Pancreas (tissue), 10 donors: Measurements from ENCODE around the gene ZSWIM9. TPM values are rescaled to one million over a fixed set of nuclear protein-coding genes. Genes with fewer than 3 reads are reported as not detected.

Experiments
- ATAC-seq, 4 donors: fragments of 200-7000 bp; cut with Tn5 transposase; one replicate each; pipeline versions ENCODE4 v1.8.0 to v1.9.1; 2020; ENCODE audit warnings: mild to moderate bottlenecking in 4 of 4, moderate library complexity in 4 of 4
- DNase-seq, 6 donors: peaks; one replicate each; pipeline ENCODE4 v3.0.0-alpha.2; 2020
- FAIRE-seq: peaks from 2 replicates; lab custom pipeline; 2012; peaks lifted over from hg19 to GRCh38; lab: Jason Lieb, UNC
- H3K27ac ChIP-seq, 4 donors: fragments of 200-600 bp; sonication (generic); 1 replicate in 3 of 4; 2 replicates in 1 of 4; pipeline versions ENCODE4 v1.5.0 to v1.8.0; 2020
- H3K27me3 ChIP-seq, 4 donors: fragments of 200-600 bp; one replicate each; pipeline ENCODE4 v1.8.0; 2021
- H3K36me3 ChIP-seq, 3 donors: fragments of 200-600 bp; sonication (generic) in 1 of 3; one replicate each; pipeline versions ENCODE4 v1.5.0 to v1.8.0; 2020 to 2021
- H3K4me1 ChIP-seq, 3 donors: fragments of 200-600 bp; one replicate each; pipeline ENCODE4 v1.8.0; 2021
- H3K4me3 ChIP-seq, 4 donors: fragments of 200-600 bp; sonication (generic) in 2 of 4; one replicate each; pipeline versions ENCODE4 v1.5.0 to v1.8.0; 2020 to 2021
- H3K9me3 ChIP-seq, 4 donors: fragments of 200-600 bp; one replicate each; pipeline ENCODE4 v1.8.0; 2021
- CTCF ChIP-seq, 4 donors: fragments of 200-600 bp; sonication (generic) in 3 of 4; IDR thresholded peaks; one replicate each; pipeline versions ENCODE4 v1.5.0 to v1.8.0; 2021; ENCODE audit warnings: antibody characterized with exemption in 4 of 4
- WGBS, 2 donors: extraction: QIAGEN DNeasy Blood & Tissue Kit; methylation state at CpG; one replicate each; pipeline ENCODE4 v1.1.7; 2013; 5-methylcytosine and 5-hydroxymethylcytosine counted together
- intact Hi-C, 3 donors: fragments of 100-400 bp; cut with DNase I; formaldehyde crosslinking; loops; one replicate each; pipeline versions ENCODE4 v1.11.1 to v1.14.2; 2022
- polyA plus RNA-seq, 2 donors: library from polyadenylated mRNA; stranded (reverse); fragments of 200-250 nt; gene quantifications; one replicate each; pipeline ENCODE4 v1.2.3, GENCODE V29; 2013
- total RNA-seq, 6 donors: library from RNA; stranded (reverse); fragmentation: NEBNext Ultra II Directional in 4 of 6; extraction: Animal tissue kit (Norgen Biotek cat#: 25700) in 4 of 6; gene quantifications; one replicate each; pipeline versions ENCODE4 v1.2.1 to v1.2.4, GENCODE V29; 2021 to 2023
- donor health status: healthy with polysubstance abuse.
- donor health status: DM: no; HTN: no; CAD: no; lungs with moderate emphysema.
- donor health status: DM: no; HTN: no; CAD: no.
- donor health status: control.
- donor health status: control.
- donor health status: Bipolar disorder and iron deficiency.
- donor health status: DM: yes; HTN: yes; CAD: no.
- donor health status: DM: no; HTN: no; CAD: no.
- donor health status: DM: no; HTN: no; CAD: no.
- donor health status: DM: yes; HTN: yes; CAD: no.

Gene ZSWIM9
- total and polyA plus RNA-seq, 8 donors: 2.8 to 5.9 (median 4.0) TPM

- Histone ChIP-seq H3K27me3 (no peaks in the 10 kb centered on the region), H3K36me3 (no peaks in the 10 kb centered on the region), H3K27ac (no peak overlapping the region), H3K4me3 (no peak overlapping the region), H3K9me3 (no peaks in the 10 kb centered on the region), H3K4me1 (no peaks in the 10 kb centered on the region)
- WGBS, 2 donors: 95 to 96% methylated on average over 5 of the region's 5 CpGs
- intact Hi-C loops: no loop called here
- no peak for TF ChIP-seq CTCF (IDR thresholded peaks at IDR 0.05)
- ATAC-seq (no peak), DNase-seq (no peak), FAIRE-seq (no peak)
These were observed 11.0 kb downstream of the ZSWIM9 start for GRCh38 chr19:48181505-48181904.

- no peak for ATAC-seq
- TF ChIP-seq CTCF (IDR thresholded peaks at IDR 0.05): no peak
- 94 to 98% methylated on average over 36 to 38 of the region's 38 CpGs for WGBS, 2 donors
- intact Hi-C loops: no loop called here
- Histone ChIP-seq H3K4me3 (no peak overlapping the region), H3K9me3 (no peaks in the 10 kb centered on the region), H3K4me1 (no peaks in the 10 kb centered on the region), H3K27ac (no peak overlapping the region), H3K36me3 (no peaks in the 10 kb centered on the region), H3K27me3 (no peaks in the 10 kb centered on the region)
- no peak for FAIRE-seq
- DNase-seq: no peak
These were observed 12.0 kb downstream of the ZSWIM9 start for GRCh38 chr19:48182434-48182833.

DNA sequence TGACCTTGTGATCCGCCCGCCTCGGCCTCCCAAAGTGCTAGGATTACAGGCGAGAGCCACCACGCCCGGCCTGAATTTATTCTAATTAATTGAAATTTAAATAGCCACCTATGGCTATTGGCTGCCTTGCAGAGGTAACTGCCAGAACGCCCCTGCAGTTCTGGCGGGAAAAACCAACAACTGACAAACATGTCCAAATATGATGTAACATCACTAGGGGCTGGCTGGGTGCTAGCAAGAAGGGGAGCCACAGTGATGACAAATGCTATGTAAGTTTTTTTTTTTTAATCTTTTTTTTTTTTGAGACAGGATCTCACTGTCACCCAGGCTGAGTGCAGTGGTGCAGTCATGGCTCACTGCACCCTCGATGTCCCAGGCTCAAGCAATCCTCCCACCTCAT is 12.9 kb downstream of the ZSWIM9 start:
- ATAC-seq (no peak), DNase-seq (no peak), FAIRE-seq (no peak)
- no peak overlapping the region for H3K4me3 ChIP-seq
- no peak overlapping the region for H3K27ac ChIP-seq
- intact Hi-C loops: no loop called here
- 86 to 98% methylated on average over 9 of the region's 9 CpGs for WGBS, 2 donors
- H3K27me3 ChIP-seq: no peaks in the 10 kb centered on the region
- H3K4me1 ChIP-seq: no peaks in the 10 kb centered on the region
- H3K9me3 ChIP-seq: no peaks in the 10 kb centered on the region
- no peaks in the 10 kb centered on the region for H3K36me3 ChIP-seq
- no peak for TF ChIP-seq CTCF (IDR thresholded peaks at IDR 0.05)

GRCh38 chr19:48186015-48186414 is 15.5 kb downstream of the ZSWIM9 start:
- no peaks in the 10 kb centered on the region for H3K9me3 ChIP-seq
- 84 to 85% methylated on average over 5 of the region's 5 CpGs for WGBS, 2 donors
- DNase-seq (no peak), ATAC-seq (no peak), FAIRE-seq (no peak)
- no peaks in the 10 kb centered on the region for H3K4me1 ChIP-seq
- H3K27me3 ChIP-seq: no peaks in the 10 kb centered on the region
- no peak for TF ChIP-seq CTCF (IDR thresholded peaks at IDR 0.05)
- H3K27ac ChIP-seq: no peak overlapping the region
- H3K4me3 ChIP-seq: no peak overlapping the region
- intact Hi-C loops: no loop called here
- no peaks in the 10 kb centered on the region for H3K36me3 ChIP-seq

GRCh38 chr19:48186541-48186991 is 16.1 kb downstream of the ZSWIM9 start:
- FAIRE-seq (no peak), ATAC-seq (no peak), DNase-seq (no peak)
- H3K36me3 ChIP-seq: no peaks in the 10 kb centered on the region
- 87 to 89% methylated on average over 8 of the region's 8 CpGs for WGBS, 2 donors
- no peak for TF ChIP-seq CTCF (IDR thresholded peaks at IDR 0.05)
- H3K27me3 ChIP-seq: no peaks in the 10 kb centered on the region
- no peaks in the 10 kb centered on the region for H3K9me3 ChIP-seq
- intact Hi-C loops: no loop called here
- H3K4me1 ChIP-seq: no peaks in the 10 kb centered on the region
- H3K4me3 ChIP-seq: no peak overlapping the region
- no peak overlapping the region for H3K27ac ChIP-seq
